Measurements from ENCODE around the gene B3GAT2.
"Not testable (repeated sequence)": the region's sequence is repeated elsewhere in the genome, so short reads cannot be mapped to it uniquely, and the experiment has no call there.

B3GAT2 gene

DNA sequence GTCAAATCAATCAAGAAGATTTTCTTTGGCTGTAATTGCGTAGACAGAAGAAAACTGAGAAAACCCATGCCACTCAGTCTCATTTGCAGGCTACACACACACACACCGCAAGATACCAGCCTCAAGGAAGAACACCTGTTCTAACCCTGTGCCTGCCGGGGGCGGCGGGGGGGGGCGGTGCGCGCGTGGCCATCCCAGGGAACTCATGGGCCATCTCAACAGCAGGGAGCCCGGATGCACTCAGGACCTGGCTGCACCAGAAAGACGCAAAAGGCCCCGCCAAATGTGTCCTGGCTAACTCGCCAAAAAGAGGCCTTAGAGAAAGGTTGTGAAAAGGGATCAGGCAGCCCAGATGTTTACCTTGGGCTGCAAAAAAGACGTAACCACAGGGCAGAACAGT lies 2.1 kb downstream of the B3GAT2 start:
- H3K4me3 ChIP-seq (ENCODE audit: low read depth, low read length) = no peak overlapping the region
- TF ChIP-seq, protein P1, sequence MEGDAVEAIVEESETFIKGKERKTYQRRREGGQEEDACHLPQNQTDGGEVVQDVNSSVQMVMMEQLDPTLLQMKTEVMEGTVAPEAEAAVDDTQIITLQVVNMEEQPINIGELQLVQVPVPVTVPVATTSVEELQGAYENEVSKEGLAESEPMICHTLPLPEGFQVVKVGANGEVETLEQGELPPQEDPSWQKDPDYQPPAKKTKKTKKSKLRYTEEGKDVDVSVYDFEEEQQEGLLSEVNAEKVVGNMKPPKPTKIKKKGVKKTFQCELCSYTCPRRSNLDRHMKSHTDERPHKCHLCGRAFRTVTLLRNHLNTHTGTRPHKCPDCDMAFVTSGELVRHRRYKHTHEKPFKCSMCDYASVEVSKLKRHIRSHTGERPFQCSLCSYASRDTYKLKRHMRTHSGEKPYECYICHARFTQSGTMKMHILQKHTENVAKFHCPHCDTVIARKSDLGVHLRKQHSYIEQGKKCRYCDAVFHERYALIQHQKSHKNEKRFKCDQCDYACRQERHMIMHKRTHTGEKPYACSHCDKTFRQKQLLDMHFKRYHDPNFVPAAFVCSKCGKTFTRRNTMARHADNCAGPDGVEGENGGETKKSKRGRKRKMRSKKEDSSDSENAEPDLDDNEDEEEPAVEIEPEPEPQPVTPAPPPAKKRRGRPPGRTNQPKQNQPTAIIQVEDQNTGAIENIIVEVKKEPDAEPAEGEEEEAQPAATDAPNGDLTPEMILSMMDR (IDR thresholded peaks at IDR 0.05; ENCODE audit: low read depth, low read length) = no peak

GRCh38 chr6:70954176-70954575 lies 2.7 kb downstream of the B3GAT2 start:
- TF ChIP-seq, protein P1 (IDR thresholded peaks at IDR 0.05; ENCODE audit: low read depth, low read length) = no peak
- H3K4me3 ChIP-seq (ENCODE audit: low read depth, low read length) = no peak overlapping the region

- TF ChIP-seq, protein P1 (IDR thresholded peaks at IDR 0.05; ENCODE audit: low read depth, low read length) = no peak
- no peak overlapping the region for H3K4me3 ChIP-seq (ENCODE audit: low read depth, low read length)
Measured at GRCh38 chr6:70952608-70953165, 4.2 kb downstream of the B3GAT2 start.

GRCh38 chr6:70944321-70944720 lies 12.5 kb downstream of the B3GAT2 start:
- H3K4me3 ChIP-seq (ENCODE audit: low read depth, low read length) = not testable (repeated sequence)

DNA sequence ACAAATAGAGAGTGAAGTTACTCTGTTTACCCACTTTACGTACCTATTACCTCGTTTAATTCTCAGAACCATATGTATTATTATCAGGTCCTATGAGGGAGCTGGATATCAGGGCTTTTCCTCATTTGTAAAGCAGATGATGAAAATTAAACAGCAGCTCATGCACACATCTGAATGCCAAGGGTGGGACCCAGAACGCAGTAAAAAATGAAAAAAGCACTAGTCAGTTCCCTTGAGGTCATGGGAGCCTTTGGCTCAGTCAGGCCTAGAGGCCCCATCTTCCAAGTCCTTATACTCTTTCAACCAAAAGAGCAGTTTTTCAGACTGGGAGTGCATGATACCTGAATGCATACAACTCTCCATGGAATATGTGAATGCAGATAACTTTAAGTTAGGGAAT lies 23.0 kb downstream of the B3GAT2 start:
- TF ChIP-seq, protein P1 (IDR thresholded peaks at IDR 0.05; ENCODE audit: low read depth, low read length) = no peak
- H3K4me3 ChIP-seq (ENCODE audit: low read depth, low read length) = no peak overlapping the region

DNA sequence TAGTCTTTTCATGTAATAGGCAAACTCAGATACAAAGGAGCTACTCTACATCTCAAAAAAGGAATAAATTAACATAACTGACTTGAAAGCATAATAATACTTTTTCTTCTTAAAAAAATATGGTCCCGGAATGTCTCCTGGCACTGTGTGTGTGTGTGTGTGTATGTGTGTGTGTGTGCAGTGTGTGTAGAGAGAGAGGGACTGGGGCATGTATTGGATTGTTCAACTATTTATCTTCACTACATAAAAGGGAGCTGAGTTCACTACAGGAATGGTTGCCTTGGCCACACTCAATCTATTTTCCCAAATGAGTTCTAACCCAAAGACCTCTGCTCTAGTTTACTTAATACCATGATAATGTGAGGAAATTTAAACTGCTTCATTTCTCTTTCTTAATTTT lies 51.1 kb downstream of the B3GAT2 start:
- TF ChIP-seq, protein P1 (IDR thresholded peaks at IDR 0.05; ENCODE audit: low read depth, low read length) = no peak
- no peak overlapping the region for H3K4me3 ChIP-seq (ENCODE audit: low read depth, low read length)

DNA sequence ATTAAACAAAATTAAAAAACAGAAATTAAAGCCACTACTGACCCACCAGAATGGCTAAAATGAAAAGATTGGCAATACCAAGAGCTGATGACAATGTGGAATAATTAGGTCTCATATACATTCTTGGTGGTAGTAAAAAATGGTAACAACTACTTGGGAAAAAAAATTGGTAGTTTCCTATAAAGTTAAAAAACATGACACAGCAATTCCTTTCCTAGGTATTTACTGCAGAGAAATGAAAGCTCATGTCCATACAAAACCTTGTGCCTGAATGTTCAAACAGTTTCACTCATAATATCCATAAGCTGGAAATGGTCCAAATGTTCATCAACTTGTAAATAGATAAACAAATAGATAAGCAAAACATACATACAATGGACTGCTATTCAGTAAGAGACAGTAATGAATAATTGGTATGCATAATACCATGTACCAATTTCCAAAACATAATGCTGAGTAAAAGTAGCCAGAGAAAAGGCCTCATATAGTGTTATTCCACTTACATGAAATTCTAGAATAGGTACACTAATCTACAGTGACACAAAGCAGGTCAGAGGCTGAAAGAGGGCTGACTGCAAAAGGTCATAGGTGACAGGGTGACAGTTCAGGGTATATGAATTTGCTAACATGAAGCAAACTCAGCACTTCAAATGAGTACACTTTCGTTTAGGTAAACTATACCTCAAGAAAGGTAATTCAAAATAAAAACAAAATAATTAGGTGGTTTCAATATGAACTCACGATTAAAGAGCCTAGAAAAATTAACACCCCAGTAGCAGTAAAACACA lies 53.0 kb downstream of the B3GAT2 start:
- TF ChIP-seq, protein P1 (IDR thresholded peaks at IDR 0.05; ENCODE audit: low read depth, low read length) = no peak
- H3K4me3 ChIP-seq (ENCODE audit: low read depth, low read length) = no peak overlapping the region
